Ishikawa (cell line): ENCODE results near the gene DOCK3.

Source experiments
- CEBPB ChIP-seq: IDR thresholded peaks from 2 replicates; pipeline ENCODE4 v1.6.1; 2012
- CREB1 ChIP-seq: IDR thresholded peaks from 2 replicates; pipeline ENCODE4 v1.6.1; 2012; ENCODE audit warnings: low read depth
- EGR1 ChIP-seq: IDR thresholded peaks from 2 replicates; pipeline ENCODE4 v1.6.1; 2012
- EP300 ChIP-seq: IDR thresholded peaks from 2 replicates; pipeline ENCODE4 v1.6.1; 2012; ENCODE audit warnings: borderline replicate concordance
- FOXM1 ChIP-seq: IDR thresholded peaks from 2 replicates; pipeline ENCODE4 v1.6.1; 2012; ENCODE audit warnings: low read depth, borderline replicate concordance
- NFIC ChIP-seq: IDR thresholded peaks from 2 replicates; pipeline ENCODE4 v1.6.1; 2012
- RAD21 ChIP-seq: IDR thresholded peaks from 2 replicates; pipeline ENCODE4 v1.6.1; 2012; ENCODE audit warnings: low read depth
- TAF1 ChIP-seq: IDR thresholded peaks from 2 replicates; pipeline ENCODE4 v1.6.1; 2012; ENCODE audit warnings: low read depth, mild to moderate bottlenecking
- TCF12 ChIP-seq: IDR thresholded peaks from 2 replicates; pipeline ENCODE4 v1.6.1; 2012; ENCODE audit warnings: low read depth
- TEAD4 ChIP-seq: IDR thresholded peaks from 2 replicates; pipeline ENCODE4 v1.6.1; 2012
- USF1 ChIP-seq: IDR thresholded peaks from 2 replicates; pipeline ENCODE4 v1.6.1; 2012
- YY1 ChIP-seq: IDR thresholded peaks from 2 replicates; pipeline ENCODE4 v1.6.1; 2012; ENCODE audit warnings: low read depth
- ZBTB7A ChIP-seq: IDR thresholded peaks from 2 replicates; pipeline ENCODE4 v1.6.1; 2012; ENCODE audit warnings: low read depth
- TF ChIP-seq, protein P1 (sequence below): IDR thresholded peaks from 2 replicates; pipeline ENCODE4 v1.6.1; 2012; ENCODE audit warnings: low read depth, mild to moderate bottlenecking
- TF ChIP-seq, protein P2 (sequence below): IDR thresholded peaks from 2 replicates; pipeline ENCODE4 v1.6.1; 2012

DOCK3 gene

GRCh38 chr3:50885070-50885850, 210.5 kb downstream of the DOCK3 start:
- TF ChIP-seq CEBPB = no peak
- TF ChIP-seq RAD21 = peak; percentile 58
- no peak for TF ChIP-seq EGR1

DNA sequence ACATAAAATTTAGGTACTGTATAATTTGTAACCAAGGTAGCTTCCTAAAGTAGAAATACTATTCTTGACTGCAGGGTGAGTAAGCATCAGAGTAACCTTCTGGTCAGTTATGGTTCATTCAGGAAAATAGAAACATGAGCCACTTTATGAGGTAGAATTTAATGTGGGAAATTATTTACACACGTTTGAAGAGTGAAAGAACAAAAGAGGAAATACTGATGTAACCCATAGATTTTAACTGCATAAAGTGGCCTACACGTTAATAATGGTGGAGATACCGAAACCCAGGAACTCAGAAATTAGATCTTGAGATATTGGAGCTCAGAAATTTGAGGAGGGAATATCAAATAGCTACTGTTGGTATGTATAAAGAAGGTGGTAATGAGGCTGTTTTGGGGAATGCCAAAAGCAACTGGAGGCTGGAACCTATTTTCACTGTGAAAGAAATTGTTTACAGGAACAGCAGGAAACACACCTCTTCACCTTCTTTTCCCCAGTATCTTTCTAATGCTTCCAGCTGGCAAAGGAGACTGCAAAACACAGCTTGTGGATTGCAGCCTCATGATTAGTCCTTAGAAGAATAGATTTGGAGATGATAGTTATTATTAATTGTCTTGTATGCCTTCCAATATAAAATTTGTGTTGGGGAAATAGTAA, 216.1 kb downstream of the DOCK3 start:
- TF ChIP-seq EGR1 (no peak), FOXM1 (no peak), ZBTB7A (no peak), NFIC (no peak), YY1 (no peak), TCF12 (no peak), CEBPB (no peak), CREB1 (no peak), USF1 (no peak), TAF1 (no peak), RAD21 (no peak), TEAD4 (no peak), EP300 (no peak)
- TF ChIP-seq, protein P1, sequence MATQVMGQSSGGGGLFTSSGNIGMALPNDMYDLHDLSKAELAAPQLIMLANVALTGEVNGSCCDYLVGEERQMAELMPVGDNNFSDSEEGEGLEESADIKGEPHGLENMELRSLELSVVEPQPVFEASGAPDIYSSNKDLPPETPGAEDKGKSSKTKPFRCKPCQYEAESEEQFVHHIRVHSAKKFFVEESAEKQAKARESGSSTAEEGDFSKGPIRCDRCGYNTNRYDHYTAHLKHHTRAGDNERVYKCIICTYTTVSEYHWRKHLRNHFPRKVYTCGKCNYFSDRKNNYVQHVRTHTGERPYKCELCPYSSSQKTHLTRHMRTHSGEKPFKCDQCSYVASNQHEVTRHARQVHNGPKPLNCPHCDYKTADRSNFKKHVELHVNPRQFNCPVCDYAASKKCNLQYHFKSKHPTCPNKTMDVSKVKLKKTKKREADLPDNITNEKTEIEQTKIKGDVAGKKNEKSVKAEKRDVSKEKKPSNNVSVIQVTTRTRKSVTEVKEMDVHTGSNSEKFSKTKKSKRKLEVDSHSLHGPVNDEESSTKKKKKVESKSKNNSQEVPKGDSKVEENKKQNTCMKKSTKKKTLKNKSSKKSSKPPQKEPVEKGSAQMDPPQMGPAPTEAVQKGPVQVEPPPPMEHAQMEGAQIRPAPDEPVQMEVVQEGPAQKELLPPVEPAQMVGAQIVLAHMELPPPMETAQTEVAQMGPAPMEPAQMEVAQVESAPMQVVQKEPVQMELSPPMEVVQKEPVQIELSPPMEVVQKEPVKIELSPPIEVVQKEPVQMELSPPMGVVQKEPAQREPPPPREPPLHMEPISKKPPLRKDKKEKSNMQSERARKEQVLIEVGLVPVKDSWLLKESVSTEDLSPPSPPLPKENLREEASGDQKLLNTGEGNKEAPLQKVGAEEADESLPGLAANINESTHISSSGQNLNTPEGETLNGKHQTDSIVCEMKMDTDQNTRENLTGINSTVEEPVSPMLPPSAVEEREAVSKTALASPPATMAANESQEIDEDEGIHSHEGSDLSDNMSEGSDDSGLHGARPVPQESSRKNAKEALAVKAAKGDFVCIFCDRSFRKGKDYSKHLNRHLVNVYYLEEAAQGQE = no peak
- TF ChIP-seq, protein P2, sequence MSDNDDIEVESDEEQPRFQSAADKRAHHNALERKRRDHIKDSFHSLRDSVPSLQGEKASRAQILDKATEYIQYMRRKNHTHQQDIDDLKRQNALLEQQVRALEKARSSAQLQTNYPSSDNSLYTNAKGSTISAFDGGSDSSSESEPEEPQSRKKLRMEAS = no peak

DNA sequence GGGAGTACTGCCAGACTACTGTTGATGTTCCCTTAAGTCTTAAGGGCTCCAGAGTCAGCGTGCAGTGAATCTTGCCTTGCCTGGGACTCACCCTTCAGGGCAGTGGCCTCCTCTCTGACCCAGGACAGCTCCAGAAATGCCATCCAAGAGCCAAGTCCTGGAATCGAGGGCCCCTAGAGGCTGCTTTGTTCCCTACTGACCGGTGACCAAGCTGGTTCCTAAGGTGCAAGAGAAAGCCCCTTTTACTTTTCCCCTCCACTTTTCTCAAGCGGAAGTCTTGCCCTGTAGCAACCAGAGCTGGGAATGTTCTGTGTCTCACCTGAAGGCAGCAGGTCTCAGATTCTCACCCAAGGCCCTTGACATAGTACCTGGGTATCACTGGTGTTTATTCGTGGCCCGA, 238.0 kb downstream of the DOCK3 start:
- TF ChIP-seq, protein P2 = no peak
- TF ChIP-seq NFIC = no peak
- TF ChIP-seq EP300 = no peak
- no peak for TF ChIP-seq TAF1
- TF ChIP-seq TEAD4 = no peak
- TF ChIP-seq EGR1 = no peak
- no peak for TF ChIP-seq RAD21
- no peak for TF ChIP-seq CREB1
- TF ChIP-seq FOXM1 = no peak
- TF ChIP-seq TCF12 = no peak
- TF ChIP-seq YY1 = no peak

GRCh38 chr3:50913260-50913659, 238.5 kb downstream of the DOCK3 start:
- TF ChIP-seq, protein P1 = peak; percentile 53; the same call in 1 of the 2 replicates
- TF ChIP-seq ZBTB7A = no peak

DNA sequence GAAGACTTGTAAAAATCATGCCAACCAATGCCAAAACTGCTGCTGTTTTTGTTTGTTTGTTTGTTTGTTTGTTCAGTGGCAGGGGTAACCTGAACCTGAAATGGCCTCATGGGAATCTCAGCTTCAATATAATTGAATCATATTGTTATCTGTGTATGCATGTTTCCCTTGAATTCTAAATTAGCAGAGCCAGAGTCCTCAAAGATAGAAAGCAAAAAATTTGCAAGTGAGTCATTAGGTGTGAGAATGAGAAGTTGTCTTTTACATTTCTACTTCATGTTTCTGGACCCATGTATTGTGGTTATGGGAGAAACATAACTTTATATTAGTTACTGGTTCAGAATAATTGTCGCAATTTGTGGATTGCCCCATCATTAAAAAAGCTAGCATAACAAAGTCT, 249.2 kb downstream of the DOCK3 start:
- TF ChIP-seq TEAD4 (no peak), TCF12 (no peak), RAD21 (no peak), EGR1 (no peak), FOXM1 (no peak), NFIC (no peak), EP300 (no peak), YY1 (no peak), CREB1 (no peak), ZBTB7A (no peak), TAF1 (no peak), USF1 (no peak), CEBPB (no peak)
- TF ChIP-seq, protein P1 = no peak
- TF ChIP-seq, protein P2 = no peak
